Endothelial cell (in vitro differentiated cells): Measurements from ENCODE around the gene AKAP13. TPM values are rescaled to one million over a fixed set of nuclear protein-coding genes. Genes with fewer than 3 reads are reported as not detected.

Source experiments
- DNase-seq: peaks from one replicate; pipeline ENCODE4 v3.0.0; 2021; ENCODE audit warnings: low spot score
- H3K27ac Mint-ChIP-seq: one replicate; pipeline ENCODE4 v1.8.0; 2021; ENCODE audit warnings: mixed read lengths, inconsistent platforms; ENCODE audit not compliant: unreplicated experiment
- H3K27me3 Mint-ChIP-seq: one replicate; pipeline ENCODE4 v1.8.0; 2021; ENCODE audit warnings: mild to moderate bottlenecking, moderate library complexity, mixed read lengths, inconsistent platforms; ENCODE audit not compliant: unreplicated experiment
- H3K36me3 Mint-ChIP-seq: one replicate; pipeline ENCODE4 v1.8.0; 2021; ENCODE audit warnings: mild to moderate bottlenecking, low read depth, mixed read lengths, inconsistent platforms; ENCODE audit not compliant: unreplicated experiment
- H3K4me1 Mint-ChIP-seq: one replicate; pipeline ENCODE4 v1.8.0; 2021; ENCODE audit warnings: mild to moderate bottlenecking, mixed read lengths, inconsistent platforms; ENCODE audit not compliant: unreplicated experiment
- H3K4me3 Mint-ChIP-seq: one replicate; pipeline ENCODE4 v1.8.0; 2021; ENCODE audit warnings: mild to moderate bottlenecking, mixed read lengths, inconsistent platforms; ENCODE audit not compliant: unreplicated experiment
- H3K9me3 Mint-ChIP-seq: one replicate; pipeline ENCODE4 v1.8.0; 2021; ENCODE audit warnings: mixed read lengths, inconsistent platforms; ENCODE audit not compliant: unreplicated experiment
- CTCF ChIP-seq: fragments of 200-600 bp; sonication (generic); IDR thresholded peaks from one replicate; pipeline ENCODE4 v1.5.0; 2021; ENCODE audit warnings: antibody characterized with exemption; ENCODE audit not compliant: unreplicated experiment
- total RNA-seq: library from RNA; stranded (reverse); fragmentation: NEBNext Ultra II Directional; extraction: Animal tissue kit (Norgen Biotek cat#: 25700); gene quantifications from one replicate; pipeline ENCODE4 v1.2.1, GENCODE V29; 2021; ENCODE audit not compliant: unreplicated experiment

The AKAP13 gene
- total RNA-seq, 1 donor from 2014 or later = 249 TPM

GRCh38 chr15:85757939-85758654 is 377.7 kb downstream of the AKAP13 start:
- DNase-seq = no peak
- peaks cover 19% of the 10 kb centered on the region for H3K27me3 Mint-ChIP-seq
- no peak overlapping the region for H3K27ac Mint-ChIP-seq
- H3K4me1 Mint-ChIP-seq = peaks cover 16% of the 10 kb centered on the region
- H3K36me3 Mint-ChIP-seq = peaks cover 14% of the 10 kb centered on the region
- TF ChIP-seq CTCF = no peak
- no peaks in the 10 kb centered on the region for H3K9me3 Mint-ChIP-seq
- H3K4me3 Mint-ChIP-seq = no peak overlapping the region

- H3K9me3 Mint-ChIP-seq = no peaks in the 10 kb centered on the region
- peaks cover 15% of the 10 kb centered on the region for H3K27me3 Mint-ChIP-seq
- H3K4me3 Mint-ChIP-seq = no peak overlapping the region
- H3K36me3 Mint-ChIP-seq = peaks cover 15% of the 10 kb centered on the region
- TF ChIP-seq CTCF = no peak
- H3K4me1 Mint-ChIP-seq = peaks cover 10% of the 10 kb centered on the region
- no peak for DNase-seq
- H3K27ac Mint-ChIP-seq = no peak overlapping the region
These were observed 378.2 kb downstream of the AKAP13 start for GRCh38 chr15:85758655-85758978.

GRCh38 chr15:85759376-85759775 is 379.0 kb downstream of the AKAP13 start:
- DNase-seq = no peak
- Mint-ChIP-seq H3K27me3 (peaks cover 13% of the 10 kb centered on the region), H3K4me3 (no peak overlapping the region)

GRCh38 chr15:85760049-85760448 is 379.6 kb downstream of the AKAP13 start:
- no peak for TF ChIP-seq CTCF
- H3K27ac Mint-ChIP-seq = no peak overlapping the region
- DNase-seq = no peak
- H3K9me3 Mint-ChIP-seq = no peaks in the 10 kb centered on the region
- no peak overlapping the region for H3K4me3 Mint-ChIP-seq
- no peaks in the 10 kb centered on the region for H3K4me1 Mint-ChIP-seq
- peaks cover 11% of the 10 kb centered on the region for H3K36me3 Mint-ChIP-seq
- H3K27me3 Mint-ChIP-seq = peaks cover 13% of the 10 kb centered on the region

More at GRCh38 chr15:85759376-85759775, 379.0 kb downstream of the AKAP13 start:
- Mint-ChIP-seq H3K27ac (no peak overlapping the region), H3K4me1 (peaks cover 4% of the 10 kb centered on the region), H3K9me3 (no peaks in the 10 kb centered on the region), H3K36me3 (peaks cover 15% of the 10 kb centered on the region)
- TF ChIP-seq CTCF = no peak

GRCh38 chr15:85760531-85761371 is 380.3 kb downstream of the AKAP13 start:
- H3K4me1 Mint-ChIP-seq = no peaks in the 10 kb centered on the region
- H3K27ac Mint-ChIP-seq = no peak overlapping the region
- no peak for DNase-seq
- no peak for TF ChIP-seq CTCF
- no peak overlapping the region for H3K4me3 Mint-ChIP-seq
- H3K27me3 Mint-ChIP-seq = peaks cover 13% of the 10 kb centered on the region
- no peaks in the 10 kb centered on the region for H3K9me3 Mint-ChIP-seq
- H3K36me3 Mint-ChIP-seq = peaks cover 11% of the 10 kb centered on the region
